ENCODE results near the gene ATE1.

DNA sequence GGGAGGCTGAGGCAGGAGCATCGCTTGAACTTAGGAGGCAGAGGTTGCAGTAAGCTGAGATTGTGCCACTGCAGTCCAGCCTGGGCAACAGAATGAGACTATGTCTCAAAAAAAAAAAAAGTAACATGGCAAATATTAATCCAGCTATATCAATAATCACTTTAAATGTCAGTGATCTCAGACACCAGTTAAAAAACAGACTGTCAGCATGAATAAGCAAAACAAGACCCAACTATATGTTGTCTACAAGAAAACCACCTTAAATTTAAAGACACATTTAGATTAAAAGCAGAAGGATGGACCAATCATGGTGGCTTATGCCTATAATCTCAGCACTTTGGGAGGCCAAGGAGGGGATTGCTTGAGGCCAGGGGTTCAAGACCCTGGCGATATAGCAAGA is 8.5 kb upstream of the ATE1 start:
- TF ChIP-seq, protein P1, sequence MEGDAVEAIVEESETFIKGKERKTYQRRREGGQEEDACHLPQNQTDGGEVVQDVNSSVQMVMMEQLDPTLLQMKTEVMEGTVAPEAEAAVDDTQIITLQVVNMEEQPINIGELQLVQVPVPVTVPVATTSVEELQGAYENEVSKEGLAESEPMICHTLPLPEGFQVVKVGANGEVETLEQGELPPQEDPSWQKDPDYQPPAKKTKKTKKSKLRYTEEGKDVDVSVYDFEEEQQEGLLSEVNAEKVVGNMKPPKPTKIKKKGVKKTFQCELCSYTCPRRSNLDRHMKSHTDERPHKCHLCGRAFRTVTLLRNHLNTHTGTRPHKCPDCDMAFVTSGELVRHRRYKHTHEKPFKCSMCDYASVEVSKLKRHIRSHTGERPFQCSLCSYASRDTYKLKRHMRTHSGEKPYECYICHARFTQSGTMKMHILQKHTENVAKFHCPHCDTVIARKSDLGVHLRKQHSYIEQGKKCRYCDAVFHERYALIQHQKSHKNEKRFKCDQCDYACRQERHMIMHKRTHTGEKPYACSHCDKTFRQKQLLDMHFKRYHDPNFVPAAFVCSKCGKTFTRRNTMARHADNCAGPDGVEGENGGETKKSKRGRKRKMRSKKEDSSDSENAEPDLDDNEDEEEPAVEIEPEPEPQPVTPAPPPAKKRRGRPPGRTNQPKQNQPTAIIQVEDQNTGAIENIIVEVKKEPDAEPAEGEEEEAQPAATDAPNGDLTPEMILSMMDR (IDR thresholded peaks at IDR 0.05) = no peak
- TF ChIP-seq POLR2A (IDR thresholded peaks at IDR 0.05) (no peak), EP300 (IDR thresholded peaks at IDR 0.05) (no peak)
